ENCODE data around the gene TAS1R1. TPM values are rescaled to one million over a fixed set of nuclear protein-coding genes. Genes with fewer than 3 reads are reported as not detected.
A peak's percentile ranks its signal among the peaks of the same experiment; 100 is the strongest.

Gene TAS1R1
- total and polyA plus RNA-seq, 9 of the 15 experiments (the other 6 are each of a cell fraction or from before 2014, with no cell fraction given): 0.06 TPM; not detected in 8

DNA sequence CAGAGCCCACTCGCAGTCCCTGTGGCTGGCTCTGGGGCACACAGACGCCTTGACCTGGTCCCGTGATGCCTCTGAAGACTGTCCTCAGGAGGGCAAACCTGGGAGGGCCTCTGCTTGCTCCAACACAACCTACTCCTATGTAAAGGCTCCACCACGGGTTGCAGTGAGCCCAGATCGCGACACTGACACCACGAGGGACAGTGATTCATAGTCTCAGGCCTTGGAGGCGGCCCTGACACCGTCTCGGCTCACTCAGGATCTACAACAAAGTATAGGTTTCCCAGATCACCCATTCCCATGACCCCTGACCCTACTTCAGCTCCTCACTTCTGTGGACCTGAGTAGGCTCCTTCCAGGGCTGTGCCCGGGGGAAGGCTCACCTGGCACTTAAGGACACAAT lies 28.8 kb upstream of the TAS1R1 start:
- peak overlapping the region in 1 of 2 experiments; percentile 41; a peak in 2 of 4 replicates for H3K9ac ChIP-seq (ENCODE audit: insufficient read depth in 1 of 2, low read depth in 2 of 2, low read length in 2 of 2)
- H3K4me1 ChIP-seq (replicated peaks in 1 of 2; ENCODE audit: control insufficient read depth in 2 of 2, insufficient read depth in 2 of 2, low read length in 2 of 2): no peaks in the 10 kb centered on the region
- WGBS (ENCODE audit: insufficient coverage, low coverage, missing lambda C conversion rate): 78% methylated on average over 10 of the region's 11 CpGs
- no peak for ATAC-seq
- BruUV-seq (replicated peaks): no TSS peak
- CTCF ChIA-PET (ENCODE audit: low intra/inter-chr PET ratio): no interaction called here
- H3K79me2 ChIP-seq (ENCODE audit: control insufficient read depth, insufficient read depth, low read length): no peaks in the 10 kb centered on the region
- no peak for DNase-seq (ENCODE audit: extremely low read depth in 1 of 4, low spot score in 3 of 4)
- POLR2A ChIA-PET: interaction anchor here (1.0 kb wide), 2 partner anchors 13 to 16 kb away, joined by 3 read pairs; no protein-coding TSS in a partner anchor
- no peak overlapping the region for H3K4me2 ChIP-seq (ENCODE audit: insufficient read depth, low read length)
- no peak overlapping the region for H3K27ac ChIP-seq (ENCODE audit: extremely low read depth, low read depth, low read length)
- no peaks in the 10 kb centered on the region for H3K27me3 ChIP-seq (ENCODE audit: control insufficient read depth in 2 of 2, insufficient read depth in 2 of 2, low read length in 2 of 2)
- no peak for FAIRE-seq
- H3K9me1 ChIP-seq (ENCODE audit: control insufficient read depth, insufficient read depth, low read length): no peaks in the 10 kb centered on the region
- no peak for TF ChIP-seq GATAD2A (IDR thresholded peaks at IDR 0.05)
- TF ChIP-seq KLF10 (CRISPR knock-in tag; IDR thresholded peaks at IDR 0.05): no peak
- peaks cover 19% of the 10 kb centered on the region for H4K20me1 ChIP-seq (replicated peaks; ENCODE audit: control insufficient read depth, insufficient read depth, low read length)
- H3K4me3 ChIP-seq: no peak overlapping the region
- H2AFZ ChIP-seq (ENCODE audit: low read depth, low read length): no peak overlapping the region
- in situ Hi-C loops (cut with MboI): no loop called here
- peaks cover 75% of the 10 kb centered on the region for H3K36me3 ChIP-seq (ENCODE audit: control insufficient read depth, insufficient read depth, low read length)
- intact Hi-C loops (cut with micrococcal nuclease): no loop called here
- H3K9me3 ChIP-seq (replicated peaks; ENCODE audit: control insufficient read depth, insufficient read depth, low read depth, low read length): no peaks in the 10 kb centered on the region

GRCh38 chr1:6528492-6528891 lies 26.6 kb upstream of the TAS1R1 start:
- Histone ChIP-seq H4K20me1 (replicated peaks; ENCODE audit: control insufficient read depth, insufficient read depth, low read length) (peaks cover 23% of the 10 kb centered on the region), H3K27ac (ENCODE audit: extremely low read depth, low read depth, low read length) (no peak overlapping the region), H3K4me1 (replicated peaks in 1 of 2; ENCODE audit: control insufficient read depth in 2 of 2, insufficient read depth in 2 of 2, low read length in 2 of 2) (no peaks in the 10 kb centered on the region), H3K4me2 (ENCODE audit: insufficient read depth, low read length) (no peak overlapping the region), H3K27me3 (ENCODE audit: control insufficient read depth in 2 of 2, insufficient read depth in 2 of 2, low read length in 2 of 2) (no peaks in the 10 kb centered on the region), H3K9me1 (ENCODE audit: control insufficient read depth, insufficient read depth, low read length) (no peaks in the 10 kb centered on the region), H3K79me2 (ENCODE audit: control insufficient read depth, insufficient read depth, low read length) (no peaks in the 10 kb centered on the region), H3K4me3 (no peak overlapping the region), H2AFZ (ENCODE audit: low read depth, low read length) (no peak overlapping the region), H3K36me3 (ENCODE audit: control insufficient read depth, insufficient read depth, low read length) (peaks cover 88% of the 10 kb centered on the region), H3K9ac (ENCODE audit: insufficient read depth in 1 of 2, low read depth in 2 of 2, low read length in 2 of 2) (no peak overlapping the region), H3K9me3 (replicated peaks; ENCODE audit: control insufficient read depth, insufficient read depth, low read depth, low read length) (no peaks in the 10 kb centered on the region)
- TF ChIP-seq ZNF589 (CRISPR knock-in tag; IDR thresholded peaks at IDR 0.05; ENCODE audit: low read depth) (no peak), ILK (tag; IDR thresholded peaks at IDR 0.05; ENCODE audit: borderline replicate concordance, low read depth) (no peak), ZNF12 (CRISPR knock-in tag; IDR thresholded peaks at IDR 0.05) (no peak), PTTG1 (tag; IDR thresholded peaks at IDR 0.05; ENCODE audit: low read depth) (no peak)
- intact Hi-C loops (cut with micrococcal nuclease) (no loop called here), in situ Hi-C loops (cut with MboI) (no loop called here)
- DNase-seq (ENCODE audit: extremely low read depth in 1 of 4, low spot score in 3 of 4): no peak
- 93% methylated on average over 7 of the region's 7 CpGs for WGBS (ENCODE audit: insufficient coverage, low coverage, missing lambda C conversion rate)
- BruUV-seq (replicated peaks): no TSS peak
- POLR2A ChIA-PET: interaction anchor here (1.1 to 1.9 kb wide), 5 partner anchors 8 to 94 kb away, joined by 3 to 10 read pairs (median 4); no protein-coding TSS in a partner anchor
- CTCF ChIA-PET (ENCODE audit: low intra/inter-chr PET ratio): no interaction called here
- no peak for ATAC-seq
- FAIRE-seq: no peak
